Neural cell (in vitro differentiated cells): ENCODE measurements around the gene MTMR3.

Experiments used
- CTCF ChIP-seq: fragments of 450-650 bp; IDR thresholded peaks from 2 replicates; pipeline ENCODE4 v1.5.1; 2014; ENCODE audit warnings: antibody characterized with exemption, mild to moderate bottlenecking, moderate library complexity; ENCODE audit not compliant: poor library complexity, severe bottlenecking
- EZH2 ChIP-seq: fragments of 200-600, 300-800 bp; shearing (Covaris generic), sonication (generic); IDR thresholded peaks from 2 replicates; pipeline ENCODE4 v1.6.1; 2014; ENCODE audit warnings: antibody characterized with exemption, low read length, borderline replicate concordance, mild to moderate bottlenecking; ENCODE audit not compliant: insufficient read depth, poor library complexity, severe bottlenecking
- POLR2AphosphoS5 ChIP-seq: IDR thresholded peaks from 2 replicates; pipeline ENCODE4 v1.6.1; 2012
- RAD21 ChIP-seq: fragments of 450-650 bp; conservative IDR thresholded peaks from 2 replicates; pipeline ENCODE4 v1.6.1; 2014; ENCODE audit warnings: antibody characterized with exemption, mild to moderate bottlenecking, moderate library complexity
- SMC3 ChIP-seq: fragments of 450-650 bp; conservative IDR thresholded peaks from 2 replicates; pipeline ENCODE4 v1.6.1; 2014; ENCODE audit warnings: antibody characterized with exemption, mild to moderate bottlenecking, moderate library complexity; ENCODE audit not compliant: poor library complexity

- TF ChIP-seq EZH2 (no peak), CTCF (no peak), RAD21 (no peak), POLR2AphosphoS5 (no peak), SMC3 (no peak)
Measured at GRCh38 chr22:29860006-29860766, 22.8 kb upstream of the MTMR3 start.
